NB4 (cell line): ENCODE data around the gene MCF2L.

Source experiments
- POLR2A ChIP-seq: IDR thresholded peaks from 2 replicates; pipeline ENCODE4 v1.6.1; 2011; ENCODE audit warnings: mild to moderate bottlenecking; ENCODE audit not compliant: insufficient read length; ENCODE audit errors: extremely low read depth
- TF ChIP-seq, protein P1 (sequence below): IDR thresholded peaks from one replicate; pipeline ENCODE4 v1.5.1; 2012; ENCODE audit warnings: low read depth, low read length
- TF ChIP-seq, protein P2 (sequence below): IDR thresholded peaks from 2 replicates; pipeline ENCODE4 v1.6.1; 2011; ENCODE audit warnings: low read depth, low read length

DNA sequence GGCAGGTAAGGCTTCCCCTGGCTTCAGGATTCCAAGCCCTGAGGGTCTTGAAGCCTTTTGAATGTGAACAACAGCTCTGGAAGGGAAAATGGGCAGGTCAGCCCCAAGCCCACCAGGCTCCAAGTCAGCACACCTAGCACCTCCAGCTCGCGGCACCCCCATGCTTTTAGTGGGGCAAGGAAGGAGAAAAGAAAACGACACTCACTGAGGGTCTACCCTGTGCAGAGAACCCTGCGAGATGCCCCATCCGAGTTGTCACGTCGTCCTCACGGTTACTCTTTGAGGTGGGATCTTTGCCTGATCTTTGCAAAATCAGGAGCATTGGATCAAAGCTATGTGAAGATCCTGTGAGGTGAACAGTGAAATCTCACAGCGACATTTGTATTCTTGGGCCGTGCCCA is 147.9 kb downstream of the MCF2L start:
- TF ChIP-seq, protein P1, sequence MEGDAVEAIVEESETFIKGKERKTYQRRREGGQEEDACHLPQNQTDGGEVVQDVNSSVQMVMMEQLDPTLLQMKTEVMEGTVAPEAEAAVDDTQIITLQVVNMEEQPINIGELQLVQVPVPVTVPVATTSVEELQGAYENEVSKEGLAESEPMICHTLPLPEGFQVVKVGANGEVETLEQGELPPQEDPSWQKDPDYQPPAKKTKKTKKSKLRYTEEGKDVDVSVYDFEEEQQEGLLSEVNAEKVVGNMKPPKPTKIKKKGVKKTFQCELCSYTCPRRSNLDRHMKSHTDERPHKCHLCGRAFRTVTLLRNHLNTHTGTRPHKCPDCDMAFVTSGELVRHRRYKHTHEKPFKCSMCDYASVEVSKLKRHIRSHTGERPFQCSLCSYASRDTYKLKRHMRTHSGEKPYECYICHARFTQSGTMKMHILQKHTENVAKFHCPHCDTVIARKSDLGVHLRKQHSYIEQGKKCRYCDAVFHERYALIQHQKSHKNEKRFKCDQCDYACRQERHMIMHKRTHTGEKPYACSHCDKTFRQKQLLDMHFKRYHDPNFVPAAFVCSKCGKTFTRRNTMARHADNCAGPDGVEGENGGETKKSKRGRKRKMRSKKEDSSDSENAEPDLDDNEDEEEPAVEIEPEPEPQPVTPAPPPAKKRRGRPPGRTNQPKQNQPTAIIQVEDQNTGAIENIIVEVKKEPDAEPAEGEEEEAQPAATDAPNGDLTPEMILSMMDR, result no peak
- TF ChIP-seq POLR2A, result no peak
- TF ChIP-seq, protein P2, sequence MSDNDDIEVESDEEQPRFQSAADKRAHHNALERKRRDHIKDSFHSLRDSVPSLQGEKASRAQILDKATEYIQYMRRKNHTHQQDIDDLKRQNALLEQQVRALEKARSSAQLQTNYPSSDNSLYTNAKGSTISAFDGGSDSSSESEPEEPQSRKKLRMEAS, result no peak
